Transverse colon (tissue), 4 donors: ENCODE data around the gene UPP2.

Experiments
- EP300 ChIP-seq: sonication (generic); formaldehyde crosslinking; IDR thresholded peaks from one replicate; pipeline ENCODE4 v1.6.1; 2017; ENCODE audit warnings: antibody characterized with exemption, low read depth
- POLR2A ChIP-seq: fragments of 450-650 bp; IDR thresholded peaks from one replicate; pipeline ENCODE4 v1.6.1; 2016; ENCODE audit warnings: antibody characterized with exemption, mild to moderate bottlenecking, moderate library complexity
- POLR2AphosphoS5 ChIP-seq, 3 donors: sonication (generic); formaldehyde crosslinking; IDR thresholded peaks; one replicate each; pipeline ENCODE4 v1.6.1; 2016; ENCODE audit warnings: antibody characterized with exemption in 3 of 3
- TF ChIP-seq, protein P1 (sequence below), 5 experiments: fragments of 200-600 bp in 3 of 5; fragments of 450-650 bp in 2 of 5; sonication (generic) in 3 of 5; IDR thresholded peaks; 1 replicate in 2 of 5; 2 replicates in 3 of 5; pipeline ENCODE4 v1.5.1; 2016 to 2017; ENCODE audit warnings: antibody characterized with exemption in 5 of 5, inconsistent platforms in 3 of 5, mild to moderate bottlenecking in 2 of 5, moderate library complexity in 1 of 5

DNA sequence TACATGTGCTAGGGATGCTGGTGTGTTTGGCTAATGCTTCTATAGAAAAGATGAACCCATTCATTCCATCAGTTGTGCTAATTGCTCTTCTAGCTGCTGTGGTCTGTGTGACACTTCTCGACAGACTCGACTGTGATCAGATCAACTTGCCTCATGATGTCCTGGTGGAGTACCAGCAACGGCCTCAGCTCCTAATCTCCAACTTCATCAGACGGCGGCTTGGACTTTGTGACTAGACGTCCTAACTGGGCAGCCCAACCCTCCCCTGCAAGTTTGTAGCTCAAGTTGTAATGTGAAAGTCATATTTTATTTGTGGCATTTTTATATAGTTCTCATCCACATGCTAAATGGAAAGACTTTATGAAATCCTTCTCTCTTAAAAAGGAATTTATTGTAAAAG is 33.0 kb downstream of the UPP2 start:
- TF ChIP-seq, protein P1, sequence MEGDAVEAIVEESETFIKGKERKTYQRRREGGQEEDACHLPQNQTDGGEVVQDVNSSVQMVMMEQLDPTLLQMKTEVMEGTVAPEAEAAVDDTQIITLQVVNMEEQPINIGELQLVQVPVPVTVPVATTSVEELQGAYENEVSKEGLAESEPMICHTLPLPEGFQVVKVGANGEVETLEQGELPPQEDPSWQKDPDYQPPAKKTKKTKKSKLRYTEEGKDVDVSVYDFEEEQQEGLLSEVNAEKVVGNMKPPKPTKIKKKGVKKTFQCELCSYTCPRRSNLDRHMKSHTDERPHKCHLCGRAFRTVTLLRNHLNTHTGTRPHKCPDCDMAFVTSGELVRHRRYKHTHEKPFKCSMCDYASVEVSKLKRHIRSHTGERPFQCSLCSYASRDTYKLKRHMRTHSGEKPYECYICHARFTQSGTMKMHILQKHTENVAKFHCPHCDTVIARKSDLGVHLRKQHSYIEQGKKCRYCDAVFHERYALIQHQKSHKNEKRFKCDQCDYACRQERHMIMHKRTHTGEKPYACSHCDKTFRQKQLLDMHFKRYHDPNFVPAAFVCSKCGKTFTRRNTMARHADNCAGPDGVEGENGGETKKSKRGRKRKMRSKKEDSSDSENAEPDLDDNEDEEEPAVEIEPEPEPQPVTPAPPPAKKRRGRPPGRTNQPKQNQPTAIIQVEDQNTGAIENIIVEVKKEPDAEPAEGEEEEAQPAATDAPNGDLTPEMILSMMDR (IDR thresholded peaks at IDR 0.05): peak in 2 of 5 experiments; percentile 29 to 34
- no peak for TF ChIP-seq POLR2A
- no peak for TF ChIP-seq POLR2AphosphoS5 (IDR thresholded peaks at IDR 0.05)
- no peak for TF ChIP-seq EP300
